Measurements from ENCODE around the gene GK.
"Not testable (repeated sequence)": the region's sequence is repeated elsewhere in the genome, so short reads cannot be mapped to it uniquely, and the experiment has no call there.

The GK gene

GRCh38 chrX:30671189-30671588 lies 18.0 kb downstream of the GK start:
- H3K9me3 ChIP-seq (ENCODE audit: control insufficient read depth, insufficient read depth, low read length); H3K4me3 ChIP-seq (ENCODE audit: low read length); H3K36me3 ChIP-seq (ENCODE audit: control insufficient read depth, insufficient read depth, low read length); H3K27ac ChIP-seq (ENCODE audit: low read length); DNase-seq (ENCODE audit: low read depth, low spot score); H3K4me1 ChIP-seq (ENCODE audit: control insufficient read depth, insufficient read depth, low read length); H3K27me3 ChIP-seq (ENCODE audit: control insufficient read depth, insufficient read depth, low read length): not testable (repeated sequence)
- no CpG with 5 or more reads among the region's 3 CpGs for WGBS (ENCODE audit: insufficient coverage, insufficient read length)

GRCh38 chrX:30673127-30673796 lies 20.0 kb downstream of the GK start:
- WGBS (ENCODE audit: insufficient coverage, insufficient read length), result no CpG with 5 or more reads among the region's 4 CpGs
- Histone ChIP-seq H3K27me3 (ENCODE audit: control insufficient read depth, insufficient read depth, low read length) (no peaks in the 10 kb centered on the region), H3K9me3 (ENCODE audit: control insufficient read depth, insufficient read depth, low read length) (no peaks in the 10 kb centered on the region), H3K27ac (ENCODE audit: low read length) (no peak overlapping the region), H3K36me3 (ENCODE audit: control insufficient read depth, insufficient read depth, low read length) (no peaks in the 10 kb centered on the region), H3K4me3 (ENCODE audit: low read length) (no peak overlapping the region), H3K4me1 (ENCODE audit: control insufficient read depth, insufficient read depth, low read length) (no peaks in the 10 kb centered on the region)
- DNase-seq (ENCODE audit: low read depth, low spot score), result no peak

- Histone ChIP-seq H3K4me3 (ENCODE audit: low read length) (no peak overlapping the region), H3K27ac (ENCODE audit: low read length) (no peak overlapping the region), H3K9me3 (ENCODE audit: control insufficient read depth, insufficient read depth, low read length) (no peaks in the 10 kb centered on the region), H3K36me3 (ENCODE audit: control insufficient read depth, insufficient read depth, low read length) (no peaks in the 10 kb centered on the region), H3K4me1 (ENCODE audit: control insufficient read depth, insufficient read depth, low read length) (no peaks in the 10 kb centered on the region), H3K27me3 (ENCODE audit: control insufficient read depth, insufficient read depth, low read length) (no peaks in the 10 kb centered on the region)
- DNase-seq (ENCODE audit: low read depth, low spot score), result no peak
- WGBS (ENCODE audit: insufficient coverage, insufficient read length), result no CpG with 5 or more reads among the region's 2 CpGs
Measured at GRCh38 chrX:30673884-30674598, 20.8 kb downstream of the GK start.

GRCh38 chrX:30674799-30675198 lies 21.6 kb downstream of the GK start:
- H3K4me1 ChIP-seq (ENCODE audit: control insufficient read depth, insufficient read depth, low read length), result no peaks in the 10 kb centered on the region
- no peak overlapping the region for H3K4me3 ChIP-seq (ENCODE audit: low read length)
- H3K36me3 ChIP-seq (ENCODE audit: control insufficient read depth, insufficient read depth, low read length), result no peaks in the 10 kb centered on the region
- no peak overlapping the region for H3K27ac ChIP-seq (ENCODE audit: low read length)
- H3K9me3 ChIP-seq (ENCODE audit: control insufficient read depth, insufficient read depth, low read length), result no peaks in the 10 kb centered on the region
- WGBS (ENCODE audit: insufficient coverage, insufficient read length), result no CpG with 5 or more reads among the region's 3 CpGs
- no peaks in the 10 kb centered on the region for H3K27me3 ChIP-seq (ENCODE audit: control insufficient read depth, insufficient read depth, low read length)
- no peak for DNase-seq (ENCODE audit: low read depth, low spot score)

GRCh38 chrX:30679369-30679768 lies 26.1 kb downstream of the GK start:
- DNase-seq (ENCODE audit: low read depth, low spot score), result no peak
- no peaks in the 10 kb centered on the region for H3K36me3 ChIP-seq (ENCODE audit: control insufficient read depth, insufficient read depth, low read length)
- WGBS (ENCODE audit: insufficient coverage, insufficient read length), result no CpG with 5 or more reads among the region's 6 CpGs
- H3K27ac ChIP-seq (ENCODE audit: low read length), result no peak overlapping the region
- H3K4me1 ChIP-seq (ENCODE audit: control insufficient read depth, insufficient read depth, low read length), result no peaks in the 10 kb centered on the region
- no peaks in the 10 kb centered on the region for H3K27me3 ChIP-seq (ENCODE audit: control insufficient read depth, insufficient read depth, low read length)
- no peak overlapping the region for H3K4me3 ChIP-seq (ENCODE audit: low read length)
- no peaks in the 10 kb centered on the region for H3K9me3 ChIP-seq (ENCODE audit: control insufficient read depth, insufficient read depth, low read length)

GRCh38 chrX:30680618-30681017 lies 27.4 kb downstream of the GK start:
- Histone ChIP-seq H3K27me3 (ENCODE audit: control insufficient read depth, insufficient read depth, low read length) (no peaks in the 10 kb centered on the region), H3K4me3 (ENCODE audit: low read length) (no peak overlapping the region), H3K36me3 (ENCODE audit: control insufficient read depth, insufficient read depth, low read length) (no peaks in the 10 kb centered on the region), H3K9me3 (ENCODE audit: control insufficient read depth, insufficient read depth, low read length) (no peaks in the 10 kb centered on the region), H3K4me1 (ENCODE audit: control insufficient read depth, insufficient read depth, low read length) (no peaks in the 10 kb centered on the region), H3K27ac (ENCODE audit: low read length) (no peak overlapping the region)
- no peak for DNase-seq (ENCODE audit: low read depth, low spot score)
- WGBS (ENCODE audit: insufficient coverage, insufficient read length), result no CpG with 5 or more reads among the region's 1 CpG

- no peaks in the 10 kb centered on the region for H3K36me3 ChIP-seq (ENCODE audit: control insufficient read depth, insufficient read depth, low read length)
- WGBS (ENCODE audit: insufficient coverage, insufficient read length), result no CpG with 5 or more reads among the region's 2 CpGs
- no peak overlapping the region for H3K27ac ChIP-seq (ENCODE audit: low read length)
- no peaks in the 10 kb centered on the region for H3K9me3 ChIP-seq (ENCODE audit: control insufficient read depth, insufficient read depth, low read length)
- H3K4me3 ChIP-seq (ENCODE audit: low read length), result no peak overlapping the region
- DNase-seq (ENCODE audit: low read depth, low spot score), result no peak
- H3K27me3 ChIP-seq (ENCODE audit: control insufficient read depth, insufficient read depth, low read length), result no peaks in the 10 kb centered on the region
- H3K4me1 ChIP-seq (ENCODE audit: control insufficient read depth, insufficient read depth, low read length), result peaks cover 1% of the 10 kb centered on the region; the same call in 1 of the 2 replicates
Measured at GRCh38 chrX:30688641-30689040, 35.4 kb downstream of the GK start.

- DNase-seq (ENCODE audit: low read depth, low spot score), result no peak
- no peaks in the 10 kb centered on the region for H3K27me3 ChIP-seq (ENCODE audit: control insufficient read depth, insufficient read depth, low read length)
- H3K4me3 ChIP-seq (ENCODE audit: low read length), result no peak overlapping the region
- H3K36me3 ChIP-seq (ENCODE audit: control insufficient read depth, insufficient read depth, low read length), result no peaks in the 10 kb centered on the region
- H3K9me3 ChIP-seq (ENCODE audit: control insufficient read depth, insufficient read depth, low read length), result no peaks in the 10 kb centered on the region
- H3K4me1 ChIP-seq (ENCODE audit: control insufficient read depth, insufficient read depth, low read length), result peaks cover 1% of the 10 kb centered on the region; the same call in 1 of the 2 replicates
- H3K27ac ChIP-seq (ENCODE audit: low read length), result no peak overlapping the region
Measured at GRCh38 chrX:30689116-30689515, 35.9 kb downstream of the GK start.

- no peak overlapping the region for H3K4me3 ChIP-seq (ENCODE audit: low read length)
- no peaks in the 10 kb centered on the region for H3K9me3 ChIP-seq (ENCODE audit: control insufficient read depth, insufficient read depth, low read length)
- DNase-seq (ENCODE audit: low read depth, low spot score), result no peak
- peaks cover 1% of the 10 kb centered on the region; the same call in 1 of the 2 replicates for H3K4me1 ChIP-seq (ENCODE audit: control insufficient read depth, insufficient read depth, low read length)
- no peaks in the 10 kb centered on the region for H3K36me3 ChIP-seq (ENCODE audit: control insufficient read depth, insufficient read depth, low read length)
- no CpG with 5 or more reads among the region's 3 CpGs for WGBS (ENCODE audit: insufficient coverage, insufficient read length)
- H3K27me3 ChIP-seq (ENCODE audit: control insufficient read depth, insufficient read depth, low read length), result no peaks in the 10 kb centered on the region
- H3K27ac ChIP-seq (ENCODE audit: low read length), result no peak overlapping the region
Measured at GRCh38 chrX:30690330-30690729, 37.1 kb downstream of the GK start.

GRCh38 chrX:30693999-30694650 lies 40.9 kb downstream of the GK start:
- no CpG with 5 or more reads among the region's 4 CpGs for WGBS (ENCODE audit: insufficient coverage, insufficient read length)
- Histone ChIP-seq H3K4me3 (ENCODE audit: low read length) (no peak overlapping the region), H3K36me3 (ENCODE audit: control insufficient read depth, insufficient read depth, low read length) (no peaks in the 10 kb centered on the region), H3K27me3 (ENCODE audit: control insufficient read depth, insufficient read depth, low read length) (no peaks in the 10 kb centered on the region), H3K27ac (ENCODE audit: low read length) (no peak overlapping the region), H3K4me1 (ENCODE audit: control insufficient read depth, insufficient read depth, low read length) (peaks cover 1% of the 10 kb centered on the region; the same call in 1 of the 2 replicates), H3K9me3 (ENCODE audit: control insufficient read depth, insufficient read depth, low read length) (no peaks in the 10 kb centered on the region)
- no peak for DNase-seq (ENCODE audit: low read depth, low spot score)
